ENCODE data around the gene OR6X1.
A peak's percentile ranks its signal among the peaks of the same experiment; 100 is the strongest.
"Not testable (repeated sequence)": the region's sequence is repeated elsewhere in the genome, so short reads cannot be mapped to it uniquely, and the experiment has no call there.

The OR6X1 gene

DNA sequence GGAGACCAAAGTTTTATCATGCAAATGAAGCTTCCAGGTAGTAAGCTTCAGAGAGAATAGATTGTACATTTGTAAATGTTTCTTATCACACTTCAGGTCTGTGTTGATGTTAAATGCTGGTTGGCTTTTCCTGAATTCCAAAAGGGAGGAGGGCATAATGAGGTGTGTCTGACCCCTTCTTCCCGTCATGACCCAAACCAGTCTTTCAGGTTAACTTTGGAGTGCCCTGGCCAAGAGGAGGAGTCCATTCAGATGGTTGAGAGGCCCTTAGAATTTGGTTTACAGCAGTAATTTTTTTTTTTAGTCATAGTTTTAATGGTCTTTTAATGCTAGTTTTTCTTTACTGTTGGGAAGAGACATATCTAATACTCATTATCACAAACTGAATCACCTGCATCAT lies 2.5 kb downstream of the OR6X1 start:
- no peak for DNase-seq

DNA sequence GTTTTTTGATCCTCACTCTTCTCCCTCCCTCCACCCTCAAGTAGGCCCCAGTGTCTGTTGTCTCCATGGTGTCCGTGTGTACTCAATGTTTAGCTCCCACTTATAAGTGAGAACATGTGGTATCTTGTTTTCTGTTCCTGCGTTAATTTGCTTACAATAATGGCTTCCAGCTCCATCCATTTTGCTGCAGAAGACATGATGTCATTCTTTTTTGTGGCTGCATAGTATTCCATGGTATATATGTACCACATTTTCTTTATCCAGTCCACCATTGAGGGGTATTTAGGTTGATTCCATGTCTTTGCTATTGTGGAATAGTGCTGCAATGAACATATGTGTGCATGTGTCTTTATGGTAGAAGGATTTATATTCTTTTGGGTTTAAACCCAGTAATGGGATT lies 6.0 kb downstream of the OR6X1 start:
- not testable (repeated sequence) for DNase-seq

DNA sequence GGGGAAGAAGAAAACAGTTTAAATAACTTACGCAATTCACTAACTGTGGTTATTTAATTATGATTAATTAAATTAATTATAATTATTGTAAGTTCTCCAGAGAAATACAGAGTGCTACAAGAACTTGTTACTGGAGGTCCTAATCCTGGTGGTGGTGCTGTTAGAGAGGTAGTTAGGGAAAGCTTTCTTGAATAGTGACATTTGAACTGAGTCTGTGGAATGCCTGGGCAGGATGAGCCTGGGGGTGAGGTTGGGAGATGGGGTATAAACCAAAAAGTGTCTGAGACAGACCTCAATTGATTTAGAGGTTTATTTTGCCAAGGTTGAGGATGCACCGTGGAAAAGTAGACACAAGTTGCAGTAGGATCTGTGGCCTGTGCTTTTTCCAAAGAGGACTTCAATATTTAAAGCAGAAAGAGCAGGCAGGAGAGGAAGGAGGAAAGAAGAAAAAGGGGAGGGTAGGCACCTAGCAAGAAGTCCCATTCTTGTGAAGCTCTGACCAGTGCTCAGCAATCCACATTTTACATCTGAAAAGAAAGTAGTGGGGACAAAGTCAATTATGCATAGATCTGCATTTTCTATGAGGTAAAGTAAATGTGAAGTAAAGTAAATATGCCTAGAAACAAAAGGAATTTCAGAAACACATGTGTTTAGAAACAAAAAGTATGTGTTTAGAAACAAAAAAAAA lies 8.4 kb downstream of the OR6X1 start:
- DNase-seq, result no peak

DNA sequence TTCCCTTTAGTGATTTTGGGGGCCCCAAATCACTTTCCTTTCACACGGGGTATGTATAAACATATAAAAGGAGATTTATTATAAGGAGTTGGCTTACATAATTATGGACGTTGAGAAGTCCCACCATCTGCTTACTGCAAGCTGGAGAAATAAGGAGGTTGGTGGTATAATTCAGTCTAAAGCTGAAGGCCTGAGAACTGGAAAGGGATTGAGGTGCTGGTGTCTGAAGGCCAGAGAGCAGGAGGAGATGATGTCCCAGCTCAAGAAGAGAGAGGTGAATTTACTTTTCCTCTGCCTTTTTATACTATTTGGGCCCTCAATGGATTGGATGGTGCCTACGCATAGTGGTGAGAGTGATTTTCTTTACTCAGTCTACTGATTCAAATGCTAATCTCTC lies 11.6 kb downstream of the OR6X1 start:
- DNase-seq, result no peak

DNA sequence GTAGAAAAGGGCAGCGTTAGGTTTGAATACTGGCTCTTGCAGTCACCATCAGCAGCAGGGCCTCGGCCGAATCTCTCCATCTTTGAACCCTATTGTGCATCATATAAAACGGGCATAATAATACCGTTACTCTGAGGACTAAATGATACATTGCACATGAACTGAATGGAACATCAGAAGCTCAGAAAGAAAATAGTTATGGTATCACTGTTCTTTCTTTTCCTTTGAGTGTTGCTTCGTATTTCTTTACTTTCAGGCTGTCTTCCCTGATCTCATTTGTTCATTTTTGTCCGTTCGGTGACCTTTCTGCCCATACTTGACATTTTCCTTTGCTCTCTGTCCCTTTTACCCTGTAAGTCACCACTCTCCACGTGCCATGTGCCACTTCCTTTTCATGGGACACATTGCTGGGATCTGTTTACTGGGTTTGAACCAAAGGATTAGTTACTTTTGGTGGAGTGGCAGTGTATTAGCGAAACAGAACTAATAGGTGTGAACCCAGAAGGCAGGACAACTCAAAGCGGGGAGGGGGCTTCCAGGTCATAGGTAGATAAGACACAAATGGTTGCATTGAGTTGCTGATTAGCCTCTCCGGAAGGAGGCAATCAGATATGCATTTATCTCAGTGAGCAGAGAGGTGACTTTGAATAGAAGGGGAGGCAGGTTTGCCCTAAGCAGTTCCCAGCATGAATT lies 12.1 kb downstream of the OR6X1 start:
- DNase-seq, result no peak

DNA sequence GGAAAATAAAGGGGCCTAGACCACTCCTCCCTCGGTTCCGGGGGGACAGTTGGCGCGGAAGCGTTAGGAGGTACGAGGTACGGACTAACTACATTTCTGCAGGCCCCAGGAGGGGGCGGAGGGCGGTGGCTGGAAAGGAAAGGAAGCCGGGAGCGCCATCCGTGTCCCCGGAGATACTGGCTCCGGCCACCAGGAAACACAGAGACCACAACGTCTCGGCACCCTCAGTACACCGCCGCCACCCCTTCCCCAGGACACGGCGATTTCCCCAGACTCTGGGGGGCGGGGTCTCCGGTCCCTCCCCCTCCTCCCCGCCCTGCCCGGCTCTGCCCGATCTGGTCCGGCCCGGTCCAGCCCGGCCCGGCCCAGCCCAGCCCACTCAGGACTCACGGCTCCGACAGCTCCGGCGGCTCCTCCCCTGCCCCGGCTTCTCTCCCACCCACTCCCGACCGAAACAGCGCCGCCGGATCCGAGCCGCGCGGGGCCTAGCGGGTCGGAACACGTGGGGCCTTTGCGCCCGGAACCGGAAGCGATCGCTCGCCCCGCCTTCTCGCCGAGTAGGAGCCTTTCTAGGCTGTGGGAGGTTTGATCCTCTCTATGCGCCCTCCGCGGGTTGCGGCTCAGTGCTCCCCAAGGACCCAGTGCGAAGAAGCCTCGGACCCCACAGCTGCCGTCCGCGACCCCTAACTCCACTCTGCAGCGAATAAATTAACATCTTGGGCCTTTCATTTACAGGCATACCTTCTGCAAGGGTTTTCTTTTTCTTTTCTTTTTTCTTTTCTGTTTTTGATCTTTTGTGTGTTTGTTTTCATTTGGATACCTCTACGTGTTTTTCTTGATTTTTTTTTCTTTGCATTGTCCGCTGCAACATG lies 12.9 kb downstream of the OR6X1 start, which contains the start of gene ZNF202:
TSS of gene ZNF202 (minus strand) at position 502 of the 872 bp plus-strand sequence. CDS start 10,772 bp downstream, outside the sequence.
- peak; percentile 91 for DNase-seq

DNA sequence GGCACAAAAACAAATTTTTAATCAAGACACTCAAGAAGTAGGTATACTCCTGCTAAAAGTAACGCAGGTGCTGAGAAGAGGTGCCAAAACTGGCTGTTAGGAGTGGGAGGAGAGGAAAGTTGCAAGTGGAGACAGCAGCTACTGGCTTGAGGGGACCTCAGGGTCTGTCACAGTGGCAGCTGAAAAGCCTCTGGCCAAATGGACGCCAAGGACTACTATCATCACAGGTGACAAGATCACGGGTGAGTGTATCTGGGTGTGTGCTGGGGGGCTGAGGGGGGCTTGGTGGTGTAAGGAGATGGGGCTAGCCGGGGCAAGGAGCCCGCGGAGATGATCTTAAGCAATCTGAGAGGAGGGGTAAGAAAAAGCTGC lies 13.5 kb downstream of the OR6X1 start:
- no peak for DNase-seq

DNA sequence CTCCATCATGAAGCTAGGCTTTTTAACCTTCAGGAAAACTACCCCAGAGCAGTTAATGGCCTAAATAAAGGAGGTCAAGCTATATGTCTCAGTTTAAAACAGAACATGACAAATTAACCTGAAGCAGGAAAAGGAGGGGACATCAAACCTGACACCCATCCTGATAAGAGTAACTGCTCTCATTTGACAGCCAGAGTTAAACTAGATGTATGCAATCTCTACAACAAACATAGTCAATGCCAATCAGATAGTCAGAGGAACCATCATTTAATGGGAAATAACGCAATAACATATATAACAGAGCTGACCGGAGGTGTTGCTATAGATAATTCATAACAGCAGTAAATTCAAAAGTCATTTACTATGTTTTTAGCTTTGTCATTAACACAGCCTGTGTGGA lies 15.9 kb downstream of the OR6X1 start:
- DNase-seq, result no peak

DNA sequence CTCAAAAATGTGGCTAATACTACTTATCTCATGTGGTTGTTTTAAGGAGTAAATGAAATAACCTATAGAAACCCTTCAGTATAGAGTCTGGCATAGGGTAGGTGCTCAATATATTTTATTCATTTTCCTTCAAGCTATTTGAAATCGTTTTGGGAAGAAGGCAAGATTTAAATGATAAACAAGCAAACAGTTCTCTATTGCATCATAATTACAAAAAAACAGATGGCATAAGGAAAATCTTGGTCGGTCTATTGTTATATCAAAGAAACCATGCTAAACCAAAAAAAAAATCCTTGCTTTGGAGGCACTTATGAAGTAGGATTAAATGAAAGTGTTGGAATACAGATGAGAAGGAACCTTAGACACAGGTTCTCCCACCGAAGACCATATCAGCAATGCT lies 17.5 kb downstream of the OR6X1 start:
- DNase-seq, result no peak

DNA sequence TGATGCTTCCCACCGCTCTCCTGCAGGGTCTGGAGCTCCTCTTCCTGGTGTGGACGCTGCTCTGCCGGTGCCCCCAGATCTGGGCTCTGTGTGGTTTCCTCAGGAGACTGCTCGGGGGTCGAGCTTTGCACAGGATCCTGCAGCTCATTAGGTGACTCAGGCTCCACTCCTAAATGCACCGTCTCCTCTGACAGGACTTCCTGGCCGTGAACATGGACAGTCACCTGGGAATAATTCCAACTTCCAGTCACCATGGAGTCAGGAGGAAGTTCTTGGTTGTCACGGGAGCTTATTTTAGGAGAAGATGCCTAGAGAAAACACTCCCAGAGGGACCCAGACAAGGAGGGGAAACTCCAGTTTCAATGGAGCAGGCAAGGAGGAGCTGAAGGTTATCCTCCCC lies 24.7 kb downstream of the OR6X1 start:
- no peak for DNase-seq

DNA sequence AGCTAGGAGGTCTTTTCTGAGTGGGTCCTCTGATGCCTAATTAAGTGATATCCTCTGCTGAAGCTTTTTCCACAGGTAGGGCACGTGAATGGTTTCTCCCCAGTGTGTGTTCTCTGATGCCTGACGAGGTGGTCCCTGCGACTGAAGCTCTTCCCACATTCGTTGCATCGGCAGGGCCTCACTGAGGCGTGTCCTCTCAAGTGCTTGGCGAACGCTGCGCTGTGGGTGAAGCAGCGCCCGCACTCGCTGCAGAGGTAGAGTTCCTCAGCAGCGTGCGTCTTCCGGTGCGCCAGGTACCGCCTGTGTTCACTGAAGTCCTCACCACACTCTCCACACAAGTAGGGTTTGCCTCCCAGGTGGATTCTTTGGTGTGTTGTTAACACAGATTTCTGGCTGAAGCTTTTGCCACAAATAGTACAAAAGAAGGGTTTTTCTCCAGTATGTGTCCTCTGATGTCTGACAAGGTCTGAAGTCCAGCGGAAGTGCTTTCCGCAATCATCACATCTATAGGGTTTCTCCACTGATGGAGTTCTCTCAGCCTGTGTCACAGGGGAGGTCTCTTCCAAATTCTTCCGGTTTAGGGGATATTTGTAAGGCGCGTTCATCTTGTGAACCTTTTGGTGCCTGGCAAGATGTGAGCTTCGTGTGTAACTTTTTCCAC lies 28.2 kb downstream of the OR6X1 start:
- DNase-seq, result no peak

DNA sequence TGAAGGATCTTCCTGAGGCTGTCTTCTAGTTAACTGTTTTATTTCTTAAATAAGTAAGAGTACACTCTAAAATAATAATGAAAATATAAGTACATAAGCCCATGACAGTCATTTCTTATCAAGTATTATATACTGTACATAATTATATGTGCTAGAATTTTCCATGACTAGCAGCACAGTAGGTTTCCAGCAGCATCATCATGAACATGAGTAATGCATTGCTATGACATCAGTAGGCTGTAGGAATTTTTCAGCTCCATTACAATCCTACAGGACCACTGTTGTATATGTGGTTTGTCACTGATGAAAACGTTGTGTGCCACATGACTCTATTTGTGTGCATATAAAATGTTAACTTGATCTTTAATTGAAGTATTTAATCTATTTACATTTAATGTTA lies 34.9 kb downstream of the OR6X1 start:
- DNase-seq, result no peak

DNA sequence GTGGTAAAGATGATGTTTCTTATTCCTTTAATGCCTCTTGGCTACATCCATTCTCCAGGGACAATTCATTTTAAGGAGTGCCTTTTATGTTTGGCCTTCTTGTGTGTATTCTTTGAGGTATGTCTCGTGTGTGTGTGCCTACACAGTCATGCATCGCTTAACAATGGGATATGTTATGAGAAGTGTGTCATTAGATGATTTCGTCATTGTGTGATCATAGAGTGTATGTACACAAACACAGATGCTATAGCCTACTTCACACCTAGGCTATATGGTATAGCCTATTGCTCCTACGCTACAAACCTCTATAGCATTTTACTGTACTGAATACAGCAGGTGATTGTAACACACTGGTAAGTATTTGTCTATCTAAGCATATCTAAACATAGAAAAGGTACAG lies 35.8 kb downstream of the OR6X1 start:
- DNase-seq, result no peak

DNA sequence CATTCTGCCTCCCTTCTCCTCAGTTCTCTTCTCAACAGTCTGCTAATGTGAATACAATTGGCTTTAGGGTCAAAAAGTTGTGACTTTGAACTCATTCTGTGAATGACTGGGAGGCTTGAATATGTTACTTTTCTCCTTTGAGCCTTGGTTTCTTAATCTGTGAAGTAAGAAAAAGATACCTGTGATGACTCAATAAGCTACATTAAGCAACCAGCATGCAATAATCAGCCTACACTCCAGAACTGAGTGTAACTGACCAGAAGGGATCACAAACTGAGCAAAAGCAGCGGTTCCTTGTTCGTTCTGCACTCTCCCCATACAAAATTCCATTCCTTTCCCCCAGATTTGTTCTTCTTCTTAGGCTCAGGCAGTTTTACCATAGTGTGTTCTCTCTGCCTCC lies 36.3 kb downstream of the OR6X1 start:
- no peak for DNase-seq

DNA sequence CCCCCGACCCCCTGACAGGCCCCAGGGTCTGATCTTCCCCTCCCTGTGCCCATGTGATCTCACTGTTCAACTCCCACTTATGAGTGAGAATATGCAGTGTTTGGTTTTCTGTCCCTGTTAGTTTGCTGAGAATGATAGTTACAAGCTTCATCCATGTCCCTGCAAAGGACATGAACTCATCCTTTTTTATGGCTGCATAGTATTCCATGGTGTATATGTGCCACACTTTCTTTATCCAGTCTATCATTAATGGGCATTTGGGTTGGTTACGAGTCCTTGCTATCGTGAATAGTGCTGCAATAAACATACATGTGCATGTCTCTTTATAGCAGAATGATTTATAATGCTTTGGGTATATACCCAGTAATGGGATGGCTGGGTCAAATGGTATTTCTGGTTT lies 41.7 kb downstream of the OR6X1 start:
- DNase-seq, result not testable (repeated sequence)

DNA sequence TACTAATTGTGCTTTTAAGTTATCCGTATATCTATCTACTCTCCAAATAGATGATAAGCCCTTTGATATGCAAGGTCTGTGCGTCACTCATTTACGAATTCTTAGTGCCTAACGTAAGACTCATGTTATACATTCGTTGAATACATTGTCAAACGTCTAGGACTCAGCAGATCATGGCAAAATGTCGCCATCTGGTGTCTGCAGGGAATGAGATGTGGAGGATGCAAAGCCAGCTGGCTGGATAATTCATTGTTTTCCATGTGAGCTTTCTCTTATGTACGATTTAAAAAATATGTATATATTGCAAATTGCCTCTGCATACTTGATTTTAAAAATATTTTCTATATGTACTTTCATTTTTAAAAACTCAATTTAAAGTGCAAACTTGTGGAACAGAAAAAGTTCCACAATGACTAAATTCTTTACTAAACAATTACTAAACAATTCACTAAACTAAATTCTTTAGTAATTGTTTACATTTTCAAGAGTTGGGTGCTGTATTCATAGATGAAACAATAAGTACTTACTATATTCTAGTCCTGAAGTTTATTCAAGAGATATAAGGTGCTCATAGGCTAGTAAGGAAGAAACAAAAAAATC lies 46.6 kb downstream of the OR6X1 start:
- peak; percentile 61 for DNase-seq

DNA sequence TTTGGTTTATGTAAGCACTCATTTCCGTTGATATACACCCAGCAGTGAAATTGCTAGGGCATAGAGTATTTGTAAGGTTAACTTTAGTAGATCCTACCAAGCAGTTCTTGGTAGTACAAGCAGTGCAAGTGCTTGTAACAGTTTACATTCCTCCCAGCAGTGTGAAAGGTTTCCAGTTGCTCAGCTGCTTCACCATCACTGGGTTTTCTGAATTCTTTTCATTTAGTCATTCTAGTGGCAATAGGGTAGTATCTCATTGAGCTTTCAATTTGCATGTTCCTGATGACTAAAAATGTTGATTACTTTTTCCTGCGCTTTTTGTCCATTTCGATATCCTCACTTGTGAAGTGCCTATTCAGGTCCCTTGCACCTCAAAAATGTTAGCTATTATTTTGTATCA lies 47.1 kb downstream of the OR6X1 start:
- no peak for DNase-seq

DNA sequence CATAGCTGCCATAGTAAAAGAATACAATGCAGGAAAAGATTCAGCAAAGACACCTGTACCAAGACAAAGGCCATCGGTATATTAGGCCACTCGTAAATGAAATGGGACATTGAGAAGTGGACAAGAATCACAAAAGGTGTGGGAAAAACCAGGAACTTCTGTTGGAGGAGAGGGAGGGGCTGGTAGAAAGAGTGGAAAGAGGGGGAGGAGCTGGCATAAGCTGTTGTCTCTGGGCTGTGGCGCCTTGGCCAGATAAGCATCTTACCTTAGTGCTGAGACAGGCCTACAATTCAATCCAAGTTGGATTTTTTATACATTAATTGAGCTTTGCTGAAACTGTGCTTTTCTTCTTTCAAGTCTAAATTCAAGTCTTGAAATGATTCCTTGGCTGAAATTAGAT lies 50.0 kb downstream of the OR6X1 start:
- DNase-seq, result no peak

Data from activated T-cell treated with anti-CD3 and anti-CD28 coated beads, Interleukin-2, amount 50 U/mL, for 1 hour (primary cell).